Gastrocnemius medialis (tissue), 4 donors: ENCODE measurements around the gene STK17A.

Source experiments
- CTCF ChIP-seq, 5 experiments: fragments of 450-650 bp in 3 of 5; fragments of 200-600 bp in 2 of 5; sonication (generic) in 2 of 5; IDR thresholded peaks in 4 of 5; conservative IDR thresholded peaks in 1 of 5; 1 replicate in 4 of 5; 2 replicates in 1 of 5; pipeline ENCODE4 v1.5.1; 2016 to 2019; ENCODE audit warnings: antibody characterized with exemption in 5 of 5, mild to moderate bottlenecking in 3 of 5, moderate library complexity in 3 of 5
- POLR2A ChIP-seq, 2 donors: fragments of 450-650 bp; IDR thresholded peaks; one replicate each; pipeline ENCODE4 v1.6.1; 2017; ENCODE audit warnings: antibody characterized with exemption in 2 of 2, mild to moderate bottlenecking in 2 of 2, moderate library complexity in 2 of 2

- no peak for TF ChIP-seq CTCF (IDR thresholded peaks at IDR 0.05 in 4 of 5, conservative IDR thresholded peaks at IDR 0.05 in 1 of 5)
- no peak for TF ChIP-seq POLR2A (IDR thresholded peaks at IDR 0.05)
These were observed 17.1 kb downstream of the STK17A start for GRCh38 chr7:43600056-43600455.
